DMS114 treated with DMSO at 0.1 percent for 48 hours (cell line): ENCODE results near the gene AHI1.

ENCODE experiments used
- DNase-seq: peaks from one replicate; lab custom pipeline; 2025; ENCODE audit not compliant: unreplicated experiment; lab: John Stamatoyannopoulos, UW

The AHI1 gene

DNA sequence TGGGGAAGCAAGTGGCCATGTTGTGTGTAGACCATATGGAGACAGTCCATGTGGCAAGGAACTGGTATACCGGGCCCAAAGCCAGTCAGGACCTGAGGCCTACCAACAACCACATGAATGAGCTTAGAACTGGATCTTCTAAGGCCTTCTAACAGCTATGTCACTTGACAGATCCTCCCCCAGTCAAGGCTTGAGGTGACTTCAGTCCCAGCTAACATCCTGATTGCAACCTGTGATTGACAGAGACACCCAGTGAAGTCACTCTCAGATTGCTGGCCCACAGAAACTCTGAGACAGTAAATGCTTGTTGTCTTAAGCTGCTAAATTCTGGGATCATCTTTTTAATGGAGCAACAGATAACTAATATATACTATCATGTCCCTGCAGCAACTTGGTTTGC, 32.9 kb downstream of the AHI1 start:
- no peak for DNase-seq

GRCh38 chr6:135461208-135461607, 36.3 kb downstream of the AHI1 start:
- no peak for DNase-seq

DNA sequence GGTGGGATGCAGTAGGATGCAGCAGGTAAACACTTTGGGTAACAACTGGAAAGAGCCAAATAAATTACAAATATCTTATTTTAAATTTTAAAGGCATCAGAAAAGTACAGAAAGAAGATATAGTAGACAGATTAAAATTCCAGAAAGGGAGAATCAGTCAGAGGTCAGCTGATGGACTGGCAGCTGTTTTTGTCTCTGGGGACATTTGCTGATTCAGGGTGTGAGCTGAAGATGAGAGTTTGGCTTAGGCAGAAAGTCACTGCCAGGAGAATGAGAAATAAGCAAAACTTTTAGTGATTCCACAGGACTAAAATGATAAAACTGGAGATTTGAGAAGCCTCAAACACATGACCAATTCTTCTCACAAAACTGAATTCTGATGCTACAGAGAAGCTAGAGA, 39.5 kb downstream of the AHI1 start:
- DNase-seq = no peak

GRCh38 chr6:135451617-135452190, 45.8 kb downstream of the AHI1 start:
- no peak for DNase-seq

DNA sequence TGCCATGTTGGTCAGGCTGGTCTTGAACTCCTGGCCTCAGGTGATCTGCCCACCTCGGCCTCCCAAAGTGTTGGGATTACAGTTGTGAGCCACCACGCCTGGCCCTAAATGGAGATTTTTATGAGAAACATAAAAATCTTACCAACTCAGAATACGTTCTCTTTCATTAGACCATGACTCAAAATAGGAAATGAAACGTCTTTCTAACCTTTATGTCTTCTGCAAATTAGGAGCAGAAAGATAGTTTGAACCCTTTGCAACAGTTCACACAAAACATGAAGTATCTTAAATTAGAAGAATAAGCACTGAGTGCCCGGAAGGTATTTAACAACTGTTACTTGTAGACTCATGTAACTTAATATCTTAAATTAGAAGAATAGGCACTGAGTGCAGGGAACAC, 48.3 kb downstream of the AHI1 start:
- DNase-seq = no peak

DNA sequence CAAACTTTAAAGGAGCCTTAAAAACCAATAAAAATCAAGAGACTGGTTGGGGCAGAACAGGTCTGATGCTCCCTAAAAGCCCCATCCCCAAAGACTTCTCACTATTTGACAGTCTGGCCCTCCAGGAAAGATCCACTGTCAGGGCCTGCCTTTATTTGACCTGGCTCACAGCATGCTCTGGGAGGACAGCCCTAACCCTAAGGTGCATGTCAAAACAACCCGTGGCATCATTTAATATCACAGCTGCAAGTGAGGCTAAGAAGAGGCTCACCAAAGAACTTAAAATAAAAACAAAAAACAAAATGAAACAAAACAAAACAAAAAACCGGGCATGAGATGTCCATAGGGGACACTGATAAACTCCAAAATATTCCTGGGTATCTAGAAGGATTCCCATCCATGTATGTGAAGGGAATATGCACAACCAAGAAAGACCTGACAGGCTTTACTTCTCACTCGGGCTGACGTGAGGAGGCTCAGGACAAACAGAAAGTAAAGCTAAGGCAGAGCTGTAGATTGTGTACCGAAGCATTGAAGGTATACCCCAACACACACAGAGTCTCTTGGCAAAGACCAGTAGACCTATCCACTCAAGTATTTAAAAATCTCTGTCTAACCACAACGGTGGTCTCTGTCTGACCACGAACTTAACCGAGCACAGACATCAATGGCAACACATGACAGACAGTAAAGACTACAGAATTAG, 57.3 kb downstream of the AHI1 start:
- no peak for DNase-seq

DNA sequence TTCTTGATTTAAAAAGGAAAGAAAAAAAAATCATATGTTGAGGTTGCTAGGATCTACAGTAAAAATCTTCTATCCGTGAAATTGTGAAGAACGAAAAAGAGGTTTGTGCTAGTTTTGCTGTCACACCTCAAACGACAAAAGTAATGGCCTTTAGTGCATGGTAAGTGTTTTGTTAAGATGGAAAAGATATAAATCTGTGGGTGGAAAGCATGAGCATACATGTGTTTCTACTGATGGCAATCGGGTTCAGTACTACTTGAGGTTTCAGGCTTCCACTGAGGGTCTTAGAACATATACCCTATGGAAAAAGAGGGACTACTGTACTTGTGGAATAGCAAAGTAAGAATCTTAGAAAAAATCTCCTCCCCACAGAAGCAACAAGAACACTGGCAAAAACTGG, 58.0 kb downstream of the AHI1 start:
- no peak for DNase-seq

GRCh38 chr6:135438907-135439535, 58.5 kb downstream of the AHI1 start:
- DNase-seq = peak; percentile 6

GRCh38 chr6:135434991-135435390, 62.5 kb downstream of the AHI1 start:
- DNase-seq = no peak

DNA sequence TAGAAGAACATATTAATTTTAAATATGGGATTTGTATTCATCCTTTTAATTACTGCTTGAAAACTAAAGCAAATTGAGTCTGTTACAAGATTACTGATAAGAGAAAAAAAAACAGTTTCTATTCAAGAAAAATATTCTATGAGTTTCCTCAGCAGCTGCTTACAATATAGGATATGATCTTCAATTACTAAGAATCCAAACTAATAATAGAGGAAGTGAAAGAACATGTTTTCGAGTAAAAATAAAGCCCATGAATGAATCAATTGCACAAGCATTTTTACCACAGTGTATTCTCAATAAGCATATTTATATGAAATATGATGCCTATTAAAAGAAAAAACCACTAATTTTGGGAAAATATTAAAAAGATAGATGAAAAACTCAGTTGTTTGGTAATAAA, 63.4 kb downstream of the AHI1 start:
- no peak for DNase-seq

DNA sequence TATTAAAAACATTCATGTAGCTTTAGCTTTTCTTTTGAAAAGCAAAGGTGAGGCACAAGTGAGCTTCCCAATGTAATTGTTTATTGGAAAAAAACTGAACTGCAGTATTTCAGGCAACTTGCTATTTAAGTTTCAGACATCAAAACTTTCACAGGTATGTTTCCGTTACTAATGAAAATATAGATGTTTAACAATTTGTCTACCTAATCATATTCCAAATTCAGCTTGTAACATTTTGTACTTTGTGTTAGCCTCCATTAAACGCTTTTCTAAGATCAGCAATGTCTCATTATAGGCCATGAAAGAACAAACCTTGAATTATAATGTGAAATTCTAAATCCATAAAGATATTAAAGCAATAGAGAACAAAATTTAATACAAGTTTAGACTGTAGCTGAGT, 69.5 kb downstream of the AHI1 start:
- no peak for DNase-seq

DNA sequence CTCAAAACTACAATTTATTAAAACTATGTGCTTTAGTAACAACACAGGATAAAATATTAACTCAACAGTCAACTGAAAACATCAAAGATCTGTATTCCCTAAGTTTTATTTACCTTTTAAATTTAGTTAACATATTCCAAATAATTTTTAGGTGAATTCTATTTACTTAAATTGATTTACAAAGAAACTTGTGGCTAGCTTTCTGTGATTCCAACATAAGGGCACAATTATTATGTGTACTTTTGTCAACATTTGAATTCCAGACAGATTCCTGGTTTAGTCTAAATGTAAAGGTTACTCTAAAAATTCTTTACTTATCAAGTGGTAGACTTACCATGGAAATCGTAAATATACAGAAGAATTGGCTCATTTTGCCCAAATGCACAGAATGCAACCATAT, 70.7 kb downstream of the AHI1 start:
- DNase-seq = no peak

DNA sequence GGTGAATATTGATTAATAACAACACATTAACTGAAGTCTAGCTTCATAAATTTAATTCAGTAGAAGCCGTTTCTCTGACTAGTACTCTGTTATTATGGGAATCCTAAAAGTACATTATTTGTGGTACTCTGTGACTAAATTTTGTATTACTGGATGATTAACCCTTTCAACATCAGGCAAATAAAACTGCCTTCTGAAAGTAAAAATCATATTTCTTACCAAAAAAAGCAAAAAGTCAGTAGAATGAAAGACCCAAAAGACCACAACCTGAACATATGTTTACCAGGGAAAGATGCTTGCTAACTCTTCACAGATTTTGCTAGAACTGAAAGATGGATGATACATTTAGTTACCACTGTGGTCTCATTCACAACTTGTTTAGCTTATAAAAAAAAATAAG, 73.2 kb downstream of the AHI1 start:
- no peak for DNase-seq

DNA sequence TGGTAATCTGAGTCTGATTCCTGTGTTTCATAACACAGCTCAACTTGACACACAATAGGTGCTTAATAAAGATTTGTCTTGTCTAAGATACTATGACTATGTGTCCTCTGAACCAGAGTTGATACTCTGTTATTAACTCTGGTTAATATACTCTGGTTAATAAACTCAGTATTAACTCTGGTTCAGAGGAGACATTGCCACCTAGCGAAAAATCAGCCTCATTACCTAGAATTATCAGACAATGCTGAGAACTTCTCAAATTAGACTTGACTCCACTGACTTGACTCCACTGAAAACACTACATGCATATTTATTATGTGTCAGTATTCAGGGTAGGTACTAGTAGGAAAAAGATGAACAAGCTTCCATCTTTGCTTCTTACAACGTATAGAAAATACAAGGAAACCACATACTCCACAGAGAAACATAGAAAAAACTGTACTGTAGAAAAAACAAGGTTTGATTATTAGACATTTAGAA, 73.9 kb downstream of the AHI1 start:
- DNase-seq = peak; percentile 9

- DNase-seq = no peak
These were observed 78.4 kb downstream of the AHI1 start for GRCh38 chr6:135419162-135419561.

GRCh38 chr6:135418040-135418760, 79.3 kb downstream of the AHI1 start:
- no peak for DNase-seq

GRCh38 chr6:135412761-135413160, 84.8 kb downstream of the AHI1 start:
- no peak for DNase-seq

GRCh38 chr6:135411849-135412248, 85.7 kb downstream of the AHI1 start:
- DNase-seq = no peak

DNA sequence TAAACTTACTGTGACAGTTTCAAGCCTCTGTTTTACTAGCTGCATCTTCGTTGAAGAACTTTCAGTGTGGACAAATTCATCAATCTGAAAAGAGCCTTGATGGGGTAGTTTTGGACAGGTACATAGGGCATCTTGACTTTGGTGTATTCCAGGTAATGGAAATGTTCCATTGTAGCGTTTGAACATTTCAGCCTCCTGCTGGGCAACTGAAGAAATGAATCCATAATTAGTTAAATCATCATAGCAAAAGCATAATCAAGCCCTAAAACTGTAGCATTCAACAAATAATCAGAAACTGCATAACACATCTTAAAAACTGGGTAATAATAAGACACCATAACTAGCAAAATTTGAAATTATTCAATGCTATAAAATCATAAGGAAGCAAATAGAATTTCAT, 86.2 kb downstream of the AHI1 start:
- DNase-seq = no peak

GRCh38 chr6:135410856-135411255, 86.7 kb downstream of the AHI1 start:
- no peak for DNase-seq

GRCh38 chr6:135403584-135403983, 94.0 kb downstream of the AHI1 start:
- no peak for DNase-seq

- DNase-seq = no peak
These were observed 95.2 kb downstream of the AHI1 start for GRCh38 chr6:135402311-135402710.
